Measurements from ENCODE around the gene DCLK1. TPM values are rescaled to one million over a fixed set of nuclear protein-coding genes. Genes with fewer than 3 reads are reported as not detected.

DCLK1 gene
- total RNA-seq, 1 donor from 2014 or later = 36.1 TPM

DNA sequence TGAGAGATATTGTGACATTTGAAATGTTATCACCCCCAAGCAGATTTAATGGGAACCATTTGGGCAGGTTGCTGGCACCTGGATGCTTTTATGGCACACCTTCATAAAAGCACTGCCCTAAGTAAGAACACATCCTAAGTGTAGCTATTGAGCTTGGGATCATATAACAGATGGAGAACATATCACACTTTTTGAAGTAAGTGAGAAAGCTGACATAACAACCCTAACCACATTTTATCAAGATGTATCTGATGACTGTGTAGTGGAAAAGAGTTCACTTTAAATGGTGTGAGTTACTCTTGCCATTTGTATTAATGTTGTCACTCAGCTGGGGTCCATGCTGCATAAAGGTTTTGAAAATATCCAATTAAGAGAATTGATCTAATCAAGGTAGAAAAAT lies 287.9 kb downstream of the DCLK1 start:
- intact Hi-C loops (cut with DNase I) = no loop called here
- Histone ChIP-seq H3K4me3 (no peak overlapping the region), H3K27me3 (no peaks in the 10 kb centered on the region), H3K27ac (no peak overlapping the region), H3K36me3 (no peaks in the 10 kb centered on the region), H3K9me3 (no peaks in the 10 kb centered on the region), H3K4me1 (peaks cover under 1% of the 10 kb centered on the region)
- no peak for TF ChIP-seq POLR2AphosphoS5 (IDR thresholded peaks at IDR 0.05; ENCODE audit: insufficient read depth in 1 of 2, low read depth in 1 of 2)
- TF ChIP-seq, protein P1, sequence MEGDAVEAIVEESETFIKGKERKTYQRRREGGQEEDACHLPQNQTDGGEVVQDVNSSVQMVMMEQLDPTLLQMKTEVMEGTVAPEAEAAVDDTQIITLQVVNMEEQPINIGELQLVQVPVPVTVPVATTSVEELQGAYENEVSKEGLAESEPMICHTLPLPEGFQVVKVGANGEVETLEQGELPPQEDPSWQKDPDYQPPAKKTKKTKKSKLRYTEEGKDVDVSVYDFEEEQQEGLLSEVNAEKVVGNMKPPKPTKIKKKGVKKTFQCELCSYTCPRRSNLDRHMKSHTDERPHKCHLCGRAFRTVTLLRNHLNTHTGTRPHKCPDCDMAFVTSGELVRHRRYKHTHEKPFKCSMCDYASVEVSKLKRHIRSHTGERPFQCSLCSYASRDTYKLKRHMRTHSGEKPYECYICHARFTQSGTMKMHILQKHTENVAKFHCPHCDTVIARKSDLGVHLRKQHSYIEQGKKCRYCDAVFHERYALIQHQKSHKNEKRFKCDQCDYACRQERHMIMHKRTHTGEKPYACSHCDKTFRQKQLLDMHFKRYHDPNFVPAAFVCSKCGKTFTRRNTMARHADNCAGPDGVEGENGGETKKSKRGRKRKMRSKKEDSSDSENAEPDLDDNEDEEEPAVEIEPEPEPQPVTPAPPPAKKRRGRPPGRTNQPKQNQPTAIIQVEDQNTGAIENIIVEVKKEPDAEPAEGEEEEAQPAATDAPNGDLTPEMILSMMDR (IDR thresholded peaks at IDR 0.05) = no peak
- TF ChIP-seq POLR2A (IDR thresholded peaks at IDR 0.05) = no peak
- no peak for DNase-seq (ENCODE audit: extremely low spot score in 2 of 2)

DNA sequence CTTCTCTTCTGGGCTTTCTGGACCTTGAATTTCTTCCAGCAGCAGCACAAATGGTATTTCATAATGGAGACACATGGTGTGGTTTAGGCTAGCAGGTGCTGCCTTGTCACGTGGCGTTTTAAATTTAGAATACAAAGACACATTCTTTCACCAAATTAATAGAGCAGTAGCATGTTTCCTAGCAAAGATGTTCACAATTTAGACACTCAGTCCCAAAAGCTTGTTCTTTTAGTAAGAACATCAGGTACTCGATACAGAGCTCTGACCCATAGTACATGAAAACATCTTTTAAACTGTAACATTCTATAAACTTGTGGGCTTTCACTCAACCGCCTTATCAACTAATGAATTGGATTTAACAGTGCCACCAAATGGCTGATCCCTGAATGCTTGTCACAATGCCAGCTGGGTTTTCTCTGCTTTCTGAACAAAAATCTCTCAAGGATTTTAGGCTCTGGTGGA lies 290.1 kb downstream of the DCLK1 start:
- no peaks in the 10 kb centered on the region for H3K36me3 ChIP-seq
- H3K27ac ChIP-seq = no peak overlapping the region
- no peak overlapping the region for H3K4me3 ChIP-seq
- no peaks in the 10 kb centered on the region for H3K9me3 ChIP-seq
- no peaks in the 10 kb centered on the region for H3K4me1 ChIP-seq
- TF ChIP-seq, protein P1 (IDR thresholded peaks at IDR 0.05) = no peak
- TF ChIP-seq POLR2A (IDR thresholded peaks at IDR 0.05) (no peak), POLR2AphosphoS5 (IDR thresholded peaks at IDR 0.05; ENCODE audit: insufficient read depth in 1 of 2, low read depth in 1 of 2) (no peak)
- intact Hi-C loops (cut with DNase I) = no loop called here
- H3K27me3 ChIP-seq = no peaks in the 10 kb centered on the region
- no peak for DNase-seq (ENCODE audit: extremely low spot score in 2 of 2)

DNA sequence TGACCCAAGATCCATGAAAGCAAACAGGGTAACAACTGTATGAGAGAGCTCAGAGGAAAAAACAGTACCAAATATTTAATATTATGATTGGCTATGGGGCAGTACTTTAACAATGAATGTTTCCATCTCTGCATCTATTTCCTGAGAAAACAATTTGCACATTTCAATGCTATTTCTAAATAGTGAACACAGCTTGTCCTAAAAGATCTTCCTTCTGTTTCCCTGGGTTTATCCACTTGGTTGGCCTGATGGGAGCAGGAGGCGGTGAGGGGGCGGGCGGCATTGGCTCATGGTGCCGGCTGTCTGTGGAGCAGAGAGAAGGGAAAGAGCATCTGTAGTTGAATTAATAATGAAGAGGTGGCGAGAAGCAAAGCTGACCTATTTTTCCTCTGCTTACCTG lies 291.4 kb downstream of the DCLK1 start:
- H3K4me1 ChIP-seq = no peaks in the 10 kb centered on the region
- TF ChIP-seq POLR2A (IDR thresholded peaks at IDR 0.05) = no peak
- TF ChIP-seq, protein P1 (IDR thresholded peaks at IDR 0.05) = no peak
- TF ChIP-seq POLR2AphosphoS5 (IDR thresholded peaks at IDR 0.05; ENCODE audit: insufficient read depth in 1 of 2, low read depth in 1 of 2) = no peak
- H3K36me3 ChIP-seq = no peaks in the 10 kb centered on the region
- H3K27me3 ChIP-seq = no peaks in the 10 kb centered on the region
- intact Hi-C loops (cut with DNase I) = no loop called here
- H3K4me3 ChIP-seq = no peak overlapping the region
- no peak for DNase-seq (ENCODE audit: extremely low spot score in 2 of 2)
- H3K27ac ChIP-seq = no peak overlapping the region
- H3K9me3 ChIP-seq = no peaks in the 10 kb centered on the region

DNA sequence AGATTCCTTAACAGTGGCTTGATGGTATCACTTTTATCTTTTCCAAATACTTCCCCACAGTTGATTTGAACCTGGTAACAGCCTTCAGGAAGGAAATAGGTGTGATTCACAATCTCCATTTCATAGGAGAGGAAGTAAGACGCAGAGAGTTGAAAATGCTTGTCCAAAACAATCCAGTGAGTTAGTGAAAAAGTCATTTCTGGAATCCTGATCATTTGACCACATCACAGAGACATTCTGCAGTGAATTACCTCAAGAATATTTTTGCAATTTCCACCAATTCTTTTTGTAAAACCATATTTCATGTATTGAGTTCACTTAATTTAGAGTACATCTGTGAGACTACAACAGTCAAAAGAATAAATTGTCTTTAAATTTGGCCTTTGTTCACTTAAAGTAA lies 292.8 kb downstream of the DCLK1 start:
- Histone ChIP-seq H3K4me1 (no peaks in the 10 kb centered on the region), H3K27me3 (no peaks in the 10 kb centered on the region), H3K4me3 (no peak overlapping the region), H3K27ac (no peak overlapping the region), H3K36me3 (no peaks in the 10 kb centered on the region), H3K9me3 (no peaks in the 10 kb centered on the region)
- no peak for TF ChIP-seq POLR2AphosphoS5 (IDR thresholded peaks at IDR 0.05; ENCODE audit: insufficient read depth in 1 of 2, low read depth in 1 of 2)
- no peak for TF ChIP-seq POLR2A (IDR thresholded peaks at IDR 0.05)
- TF ChIP-seq, protein P1 (IDR thresholded peaks at IDR 0.05) = no peak
- DNase-seq (ENCODE audit: extremely low spot score in 2 of 2) = no peak
- intact Hi-C loops (cut with DNase I) = no loop called here

DNA sequence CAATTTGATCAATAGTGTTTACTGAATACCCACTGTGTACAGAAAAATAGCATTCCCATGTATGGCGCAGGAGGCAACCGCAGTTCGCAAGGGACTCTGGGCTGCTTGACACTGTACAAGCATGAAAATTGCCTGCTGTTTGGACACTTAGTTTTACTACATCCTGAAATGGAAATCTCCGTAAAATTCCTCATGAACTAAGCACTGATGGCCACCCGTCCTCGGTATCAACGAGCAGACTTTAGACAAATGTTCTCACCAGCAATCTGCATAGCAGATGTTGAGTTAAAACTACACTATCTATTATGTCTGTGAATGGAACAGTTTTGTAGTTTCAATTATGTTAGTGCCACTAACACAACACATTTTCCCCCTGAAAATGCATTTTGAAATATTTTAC lies 294.7 kb downstream of the DCLK1 start:
- no peak overlapping the region for H3K4me3 ChIP-seq
- no peak for TF ChIP-seq POLR2AphosphoS5 (IDR thresholded peaks at IDR 0.05; ENCODE audit: insufficient read depth in 1 of 2, low read depth in 1 of 2)
- H3K27me3 ChIP-seq = no peaks in the 10 kb centered on the region
- no peaks in the 10 kb centered on the region for H3K4me1 ChIP-seq
- no peaks in the 10 kb centered on the region for H3K9me3 ChIP-seq
- H3K36me3 ChIP-seq = no peaks in the 10 kb centered on the region
- H3K27ac ChIP-seq = peak overlapping the region; percentile 20
- intact Hi-C loops (cut with DNase I) = no loop called here
- no peak for DNase-seq (ENCODE audit: extremely low spot score in 2 of 2)

All from vagina (tissue), 2 donors.